ENCODE measurements around the gene DEFB113.

GRCh38 chr6:49919935-49920644 lies 49.3 kb downstream of the DEFB113 start:
- TF ChIP-seq, protein P1, sequence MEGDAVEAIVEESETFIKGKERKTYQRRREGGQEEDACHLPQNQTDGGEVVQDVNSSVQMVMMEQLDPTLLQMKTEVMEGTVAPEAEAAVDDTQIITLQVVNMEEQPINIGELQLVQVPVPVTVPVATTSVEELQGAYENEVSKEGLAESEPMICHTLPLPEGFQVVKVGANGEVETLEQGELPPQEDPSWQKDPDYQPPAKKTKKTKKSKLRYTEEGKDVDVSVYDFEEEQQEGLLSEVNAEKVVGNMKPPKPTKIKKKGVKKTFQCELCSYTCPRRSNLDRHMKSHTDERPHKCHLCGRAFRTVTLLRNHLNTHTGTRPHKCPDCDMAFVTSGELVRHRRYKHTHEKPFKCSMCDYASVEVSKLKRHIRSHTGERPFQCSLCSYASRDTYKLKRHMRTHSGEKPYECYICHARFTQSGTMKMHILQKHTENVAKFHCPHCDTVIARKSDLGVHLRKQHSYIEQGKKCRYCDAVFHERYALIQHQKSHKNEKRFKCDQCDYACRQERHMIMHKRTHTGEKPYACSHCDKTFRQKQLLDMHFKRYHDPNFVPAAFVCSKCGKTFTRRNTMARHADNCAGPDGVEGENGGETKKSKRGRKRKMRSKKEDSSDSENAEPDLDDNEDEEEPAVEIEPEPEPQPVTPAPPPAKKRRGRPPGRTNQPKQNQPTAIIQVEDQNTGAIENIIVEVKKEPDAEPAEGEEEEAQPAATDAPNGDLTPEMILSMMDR (IDR thresholded peaks at IDR 0.05) = no peak
- no peak for TF ChIP-seq POLR2A (IDR thresholded peaks at IDR 0.05; ENCODE audit: low read depth)
- TF ChIP-seq POLR2AphosphoS5 (IDR thresholded peaks at IDR 0.05) = no peak
